Upper lobe of left lung (tissue), 6 donors: Measurements from ENCODE around the gene TPP2. TPM values are rescaled to one million over a fixed set of nuclear protein-coding genes. Genes with fewer than 3 reads are reported as not detected.

Experiments used
- ATAC-seq, 2 donors: fragments of 200-7000 bp; cut with Tn5 transposase; one replicate each; pipeline ENCODE4 v1.9.1; 2022; ENCODE audit warnings: mild to moderate bottlenecking in 2 of 2, moderate library complexity in 2 of 2; ENCODE audit not compliant: low FRiP score in 2 of 2
- DNase-seq, 2 donors: peaks; one replicate each; pipeline ENCODE4 v3.0.0-alpha.2; 2019 to 2020
- H3K27ac ChIP-seq, 4 donors: fragments of 200-600 bp; sonication (generic); one replicate each; pipeline ENCODE4 v1.5.1; 2016 to 2019
- H3K27me3 ChIP-seq, 4 donors: fragments of 200-600 bp; sonication (generic); one replicate each; pipeline ENCODE4 v1.5.1; 2017 to 2019
- H3K36me3 ChIP-seq, 4 donors: fragments of 200-600 bp; sonication (generic); one replicate each; pipeline ENCODE4 v1.5.1; 2016 to 2019
- H3K4me1 ChIP-seq, 4 donors: fragments of 200-600 bp; sonication (generic); one replicate each; pipeline ENCODE4 v1.5.1; 2018 to 2019
- H3K4me3 ChIP-seq, 4 donors: fragments of 200-600 bp; sonication (generic); one replicate each; pipeline ENCODE4 v1.5.1; 2017 to 2019; ENCODE audit warnings: mild to moderate bottlenecking in 2 of 4, moderate library complexity in 1 of 4
- H3K9me3 ChIP-seq, 4 donors: fragments of 200-600 bp; sonication (generic); one replicate each; pipeline ENCODE4 v1.5.1; 2018 to 2019
- CTCF ChIP-seq, 6 experiments: fragments of 450-650 bp in 4 of 6; fragments of 200-600 bp in 2 of 6; sonication (generic) in 2 of 6; IDR thresholded peaks; one replicate each; pipeline ENCODE4 v1.5.1; 2016 to 2019; ENCODE audit warnings: antibody characterized with exemption in 6 of 6
- EP300 ChIP-seq, 4 donors: sonication (generic); formaldehyde crosslinking; IDR thresholded peaks; one replicate each; pipeline ENCODE4 v1.5.1; 2017; ENCODE audit warnings: antibody characterized with exemption in 4 of 4, control low read depth in 2 of 4
- POLR2A ChIP-seq, 4 donors: fragments of 450-650 bp; IDR thresholded peaks; one replicate each; pipeline ENCODE4 v1.5.1; 2016 to 2017; ENCODE audit warnings: antibody characterized with exemption in 4 of 4, mild to moderate bottlenecking in 2 of 4
- POLR2AphosphoS5 ChIP-seq, 2 donors: sonication (generic); formaldehyde crosslinking; IDR thresholded peaks; one replicate each; pipeline ENCODE4 v1.5.1; 2017; ENCODE audit warnings: antibody characterized with exemption in 2 of 2
- WGBS, 2 donors: methylation state at CpG; one replicate each; pipeline ENCODE4 v1.1.5; 2017 to 2018; 5-methylcytosine and 5-hydroxymethylcytosine counted together
- total RNA-seq, 6 donors: library from RNA; depleted of rRNA in 4 of 6; stranded (reverse); fragments of >200 nt in 4 of 6; gene quantifications; one replicate each; pipeline versions ENCODE4 v1.1.0 to v1.2.1, GENCODE V29; 2016 to 2021
- donor health status: DM: no; HTN: no; CAD: no; lungs with moderate emphysema.
- donor health status: DM: no; HTN: yes; CAD: no; lungs with severe emphysema.

Gene TPP2
- total RNA-seq, 6 donors from 2014 or later: 30.8 to 69.1 (median 41.2) TPM

- TF ChIP-seq POLR2AphosphoS5 (IDR thresholded peaks at IDR 0.05): no peak
- TF ChIP-seq CTCF (IDR thresholded peaks at IDR 0.05): no peak
- no peak for TF ChIP-seq POLR2A (IDR thresholded peaks at IDR 0.05)
- no peak for TF ChIP-seq EP300 (IDR thresholded peaks at IDR 0.05)
- H3K9me3 ChIP-seq: no peaks in the 10 kb centered on the region
- peaks cover 0 to 6% (median 0%) of the 10 kb centered on the region in 4 donors for H3K4me1 ChIP-seq
- ATAC-seq: no peak
- H3K27ac ChIP-seq: no peak overlapping the region
- peaks cover 26 to 99% (median 43%) of the 10 kb centered on the region in 4 donors for H3K36me3 ChIP-seq
- no peak overlapping the region for H3K4me3 ChIP-seq
- DNase-seq: no peak
- no peaks in the 10 kb centered on the region for H3K27me3 ChIP-seq
- WGBS, 2 donors: 83 to 88% methylated on average over 1 of the region's 1 CpG
Measured at GRCh38 chr13:102645701-102646100, 48.9 kb downstream of the TPP2 start.

- H3K36me3 ChIP-seq: peaks cover 20 to 91% (median 37%) of the 10 kb centered on the region in 4 donors
- H3K27ac ChIP-seq: no peak overlapping the region
- ATAC-seq (no peak), DNase-seq (no peak)
- TF ChIP-seq POLR2A (IDR thresholded peaks at IDR 0.05) (no peak), EP300 (IDR thresholded peaks at IDR 0.05) (no peak), POLR2AphosphoS5 (IDR thresholded peaks at IDR 0.05) (no peak), CTCF (IDR thresholded peaks at IDR 0.05) (no peak)
- H3K4me3 ChIP-seq: no peak overlapping the region
- WGBS, 2 donors: 44 to 64% methylated on average over 3 of the region's 3 CpGs
- no peaks in the 10 kb centered on the region for H3K4me1 ChIP-seq
- no peaks in the 10 kb centered on the region for H3K27me3 ChIP-seq
- H3K9me3 ChIP-seq: no peaks in the 10 kb centered on the region
Measured at GRCh38 chr13:102648046-102648445, 51.3 kb downstream of the TPP2 start.

GRCh38 chr13:102650444-102650843 lies 53.7 kb downstream of the TPP2 start:
- Histone ChIP-seq H3K27me3 (no peaks in the 10 kb centered on the region), H3K27ac (no peak overlapping the region), H3K9me3 (no peaks in the 10 kb centered on the region), H3K4me1 (no peaks in the 10 kb centered on the region), H3K4me3 (no peak overlapping the region), H3K36me3 (peaks cover 18 to 90% (median 24%) of the 10 kb centered on the region in 4 donors)
- 86 to 88% methylated on average over 3 of the region's 3 CpGs for WGBS, 2 donors
- TF ChIP-seq POLR2AphosphoS5 (IDR thresholded peaks at IDR 0.05) (no peak), POLR2A (IDR thresholded peaks at IDR 0.05) (no peak), EP300 (IDR thresholded peaks at IDR 0.05) (no peak), CTCF (IDR thresholded peaks at IDR 0.05) (no peak)
- ATAC-seq: no peak
- DNase-seq: no peak

GRCh38 chr13:102651392-102651791 lies 54.6 kb downstream of the TPP2 start:
- Histone ChIP-seq H3K27me3 (no peaks in the 10 kb centered on the region), H3K9me3 (no peaks in the 10 kb centered on the region), H3K4me3 (no peak overlapping the region), H3K4me1 (no peaks in the 10 kb centered on the region), H3K36me3 (peaks cover 12 to 90% (median 17%) of the 10 kb centered on the region in 4 donors), H3K27ac (no peak overlapping the region)
- ATAC-seq: no peak
- no peak for DNase-seq
- no peak for TF ChIP-seq POLR2AphosphoS5 (IDR thresholded peaks at IDR 0.05)
- no peak for TF ChIP-seq CTCF (IDR thresholded peaks at IDR 0.05)
- no peak for TF ChIP-seq POLR2A (IDR thresholded peaks at IDR 0.05)
- TF ChIP-seq EP300 (IDR thresholded peaks at IDR 0.05): no peak

DNA sequence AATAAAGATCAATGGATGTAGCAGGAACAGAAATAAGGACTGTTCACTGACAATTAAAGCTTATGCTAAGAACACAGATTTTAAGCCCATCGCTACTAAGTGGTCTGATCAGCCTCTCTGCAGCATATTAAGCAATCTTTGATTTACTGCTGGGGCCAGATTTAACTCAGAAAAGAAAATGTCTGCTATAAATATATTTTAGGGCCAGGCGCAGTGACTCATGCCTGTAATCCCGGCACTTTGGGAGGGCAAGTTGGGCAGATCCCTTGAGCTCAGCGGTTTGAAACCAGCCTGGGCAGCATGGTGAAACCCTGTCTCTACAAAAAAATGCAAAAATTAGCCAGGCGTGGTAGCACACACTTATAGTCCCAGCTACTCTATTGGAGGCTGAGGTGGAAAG lies 55.1 kb downstream of the TPP2 start:
- Histone ChIP-seq H3K4me3 (no peak overlapping the region), H3K27me3 (no peaks in the 10 kb centered on the region), H3K36me3 (peaks cover 8 to 88% (median 16%) of the 10 kb centered on the region in 4 donors), H3K27ac (no peak overlapping the region), H3K9me3 (no peaks in the 10 kb centered on the region), H3K4me1 (no peaks in the 10 kb centered on the region)
- TF ChIP-seq POLR2A (IDR thresholded peaks at IDR 0.05): no peak
- 88 to 98% methylated on average over 5 of the region's 5 CpGs for WGBS, 2 donors
- DNase-seq (no peak), ATAC-seq (no peak)
